WI38 (cell line): ENCODE data around the gene TAF11L4.
"Not testable (repeated sequence)": the region's sequence is repeated elsewhere in the genome, so short reads cannot be mapped to it uniquely, and the experiment has no call there.

Experiments used
- H3K4me3 ChIP-seq: 2 replicates; pipeline ENCODE4 v1.5.1; 2011; ENCODE audit warnings: low read depth, mild to moderate bottlenecking, control low read depth, low read length
- CTCF ChIP-seq: IDR thresholded peaks from 2 replicates; pipeline ENCODE4 v1.5.1; 2012; ENCODE audit warnings: low read depth, mild to moderate bottlenecking, control low read depth, low read length

TAF11L4 gene

GRCh38 chr5:17492770-17493169, 28.8 kb upstream of the TAF11L4 start:
- H3K4me3 ChIP-seq: no peak overlapping the region
- no peak for TF ChIP-seq CTCF

GRCh38 chr5:17497446-17497845, 24.2 kb upstream of the TAF11L4 start:
- TF ChIP-seq CTCF: no peak
- no peak overlapping the region for H3K4me3 ChIP-seq

- not testable (repeated sequence) for H3K4me3 ChIP-seq
Measured at GRCh38 chr5:17497931-17498330, 23.7 kb upstream of the TAF11L4 start, which contains the start of gene TAF11L2. Gene TAF11L2 (plus strand): TSS chr5:17498231.

GRCh38 chr5:17511775-17512325, 9.8 kb upstream of the TAF11L4 start:
- no peak overlapping the region for H3K4me3 ChIP-seq

GRCh38 chr5:17517526-17517925, 4.1 kb upstream of the TAF11L4 start:
- H3K4me3 ChIP-seq: not testable (repeated sequence)

More at GRCh38 chr5:17511775-17512325, 9.8 kb upstream of the TAF11L4 start:
- no peak for TF ChIP-seq CTCF

- not testable (repeated sequence) for H3K4me3 ChIP-seq
Measured at GRCh38 chr5:17518067-17518466, 3.5 kb upstream of the TAF11L4 start, which contains the start of gene TAF11L3. Gene TAF11L3 (plus strand): TSS chr5:17518367.

- H3K4me3 ChIP-seq: not testable (repeated sequence)
Measured at GRCh38 chr5:17519508-17519907, 2.1 kb upstream of the TAF11L4 start.

- not testable (repeated sequence) for H3K4me3 ChIP-seq
Measured at GRCh38 chr5:17524935-17525334, 3.3 kb downstream of the TAF11L4 start, which contains the start of gene TAF11L5. Gene TAF11L5 (plus strand): TSS chr5:17525235.

- not testable (repeated sequence) for H3K4me3 ChIP-seq
Measured at GRCh38 chr5:17526504-17526903, 4.9 kb downstream of the TAF11L4 start.

- H3K4me3 ChIP-seq: not testable (repeated sequence)
Measured at GRCh38 chr5:17528369-17528768, 6.8 kb downstream of the TAF11L4 start, which contains the start of gene TAF11L6. Gene TAF11L6 (plus strand): TSS chr5:17528669.
